Activated naive CD4-positive, alpha-beta T cell treated with anti-CD3 and anti-CD28 coated beads, Interleukin-2, amount 50 U/mL, for 16 hours (primary cell): ENCODE data around the gene PARD6A.

Experiments
- DNase-seq: peaks from one replicate; pipeline ENCODE4 v3.0.0-alpha.2; 2020

PARD6A gene, protein sequence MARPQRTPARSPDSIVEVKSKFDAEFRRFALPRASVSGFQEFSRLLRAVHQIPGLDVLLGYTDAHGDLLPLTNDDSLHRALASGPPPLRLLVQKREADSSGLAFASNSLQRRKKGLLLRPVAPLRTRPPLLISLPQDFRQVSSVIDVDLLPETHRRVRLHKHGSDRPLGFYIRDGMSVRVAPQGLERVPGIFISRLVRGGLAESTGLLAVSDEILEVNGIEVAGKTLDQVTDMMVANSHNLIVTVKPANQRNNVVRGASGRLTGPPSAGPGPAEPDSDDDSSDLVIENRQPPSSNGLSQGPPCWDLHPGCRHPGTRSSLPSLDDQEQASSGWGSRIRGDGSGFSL

DNA sequence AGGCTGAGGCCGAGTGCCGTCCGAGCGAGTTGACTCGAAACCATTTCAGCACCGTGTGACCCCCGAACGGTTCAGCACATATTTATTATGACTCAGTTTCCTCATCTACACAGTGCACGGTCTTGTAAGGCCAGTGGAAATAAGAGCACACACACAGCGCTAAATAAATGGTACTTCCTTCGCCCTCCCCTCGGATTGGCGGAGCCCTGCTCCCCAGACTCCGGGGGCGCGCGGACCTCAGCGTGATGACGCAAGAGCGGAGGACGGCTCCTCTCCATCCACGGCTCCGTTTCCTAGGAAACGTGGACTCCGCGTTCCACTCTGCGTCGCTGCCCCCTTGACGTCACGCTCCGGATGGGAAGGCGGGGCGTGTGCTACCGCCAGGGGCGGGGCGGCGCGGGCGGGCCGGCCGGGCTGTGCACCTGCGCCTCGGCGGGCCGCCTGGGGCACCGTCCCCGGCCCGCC, at the start of gene PARD6A:
PARD6A (plus strand) TSS at position 397 of the 465 bp plus-strand sequence. CDS start 79 bp downstream, outside the sequence.
- DNase-seq, result peak; percentile 95

DNA sequence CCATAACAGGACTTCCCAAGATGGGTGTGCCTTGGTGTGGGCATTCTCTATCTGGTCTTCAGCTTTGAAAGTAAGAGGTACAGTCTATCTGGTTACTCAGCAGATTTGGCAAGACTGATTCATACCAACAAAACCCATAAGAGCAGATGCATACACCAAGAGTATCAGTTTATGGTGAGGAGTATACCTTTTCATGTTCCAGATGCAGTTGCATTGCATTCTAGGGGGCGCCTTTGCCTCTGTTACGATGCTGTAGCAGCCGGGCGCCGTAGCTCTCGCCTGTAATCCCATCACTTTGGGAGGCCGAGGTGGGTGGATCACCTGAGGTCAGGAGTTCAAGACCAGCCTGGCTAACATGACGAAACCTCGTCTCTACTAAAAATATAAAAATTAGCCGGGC, 47.0 kb upstream of the PARD6A start:
- DNase-seq, result peak; percentile 17

DNA sequence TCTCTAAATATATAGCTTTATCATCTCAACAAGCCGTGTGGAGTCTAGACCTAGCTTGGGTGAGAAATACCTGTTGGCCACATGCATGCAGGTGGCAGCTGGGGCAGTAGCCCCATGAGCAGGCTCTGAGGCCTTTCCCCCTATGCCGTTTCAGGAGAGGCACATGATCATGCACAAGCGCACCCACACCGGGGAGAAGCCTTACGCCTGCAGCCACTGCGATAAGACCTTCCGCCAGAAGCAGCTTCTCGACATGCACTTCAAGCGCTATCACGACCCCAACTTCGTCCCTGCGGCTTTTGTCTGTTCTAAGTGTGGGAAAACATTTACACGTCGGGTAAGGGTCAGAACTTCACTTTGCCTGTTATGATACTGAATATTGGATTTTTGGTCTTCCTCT, 32.5 kb upstream of the PARD6A start:
- DNase-seq, result no peak

DNA sequence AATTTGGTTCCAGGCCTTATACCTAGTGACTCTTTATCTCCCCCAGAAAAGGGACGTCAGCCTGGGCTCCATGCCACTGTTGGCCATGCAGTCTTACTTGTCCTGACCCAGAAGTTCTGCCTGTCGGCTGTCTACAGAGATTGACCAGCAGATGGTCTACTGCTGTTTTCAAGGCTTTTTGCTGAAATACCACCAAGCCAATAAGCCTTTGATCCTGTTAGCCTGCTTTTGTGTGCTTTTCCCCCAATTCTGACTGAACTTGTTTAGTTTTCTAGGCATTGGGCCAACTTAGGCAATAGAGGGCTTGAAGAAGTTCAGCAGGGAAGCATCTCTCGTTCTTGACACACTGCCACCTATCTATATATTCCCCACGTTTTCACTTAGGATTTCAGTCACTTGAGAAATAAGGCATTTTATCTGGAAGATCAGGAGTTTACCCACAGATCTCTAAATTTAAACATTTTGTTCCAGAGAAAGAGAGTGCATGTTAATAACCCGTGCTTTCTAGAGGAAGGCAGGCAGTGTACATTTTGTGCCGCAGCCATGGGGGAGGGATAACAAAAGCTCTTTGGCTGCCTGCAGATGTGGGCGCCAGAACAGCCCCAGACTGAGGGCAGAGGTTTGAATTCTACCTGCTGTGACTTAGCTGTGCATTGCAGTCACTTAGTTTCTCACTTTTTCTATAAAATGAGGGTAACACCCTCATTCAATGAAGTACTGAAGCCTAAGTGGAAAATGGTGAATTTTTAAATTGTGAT, 28.2 kb upstream of the PARD6A start:
- DNase-seq, result no peak

DNA sequence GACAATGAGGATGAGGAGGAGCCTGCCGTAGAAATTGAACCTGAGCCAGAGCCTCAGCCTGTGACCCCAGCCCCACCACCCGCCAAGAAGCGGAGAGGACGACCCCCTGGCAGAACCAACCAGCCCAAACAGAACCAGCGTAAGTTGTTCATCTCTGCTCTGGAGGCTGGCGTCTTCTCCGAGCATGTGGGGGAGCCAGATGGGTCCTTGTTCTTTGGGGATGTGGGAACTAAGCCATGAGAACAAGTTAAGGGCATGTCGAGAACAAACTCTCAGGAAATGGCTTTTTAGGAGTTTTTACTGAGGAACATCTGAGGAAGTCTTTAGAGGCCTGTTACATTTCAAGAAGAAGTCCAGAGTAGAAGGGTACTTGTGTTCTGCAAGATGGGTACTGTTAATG, 24.0 kb upstream of the PARD6A start:
- DNase-seq, result no peak

DNA sequence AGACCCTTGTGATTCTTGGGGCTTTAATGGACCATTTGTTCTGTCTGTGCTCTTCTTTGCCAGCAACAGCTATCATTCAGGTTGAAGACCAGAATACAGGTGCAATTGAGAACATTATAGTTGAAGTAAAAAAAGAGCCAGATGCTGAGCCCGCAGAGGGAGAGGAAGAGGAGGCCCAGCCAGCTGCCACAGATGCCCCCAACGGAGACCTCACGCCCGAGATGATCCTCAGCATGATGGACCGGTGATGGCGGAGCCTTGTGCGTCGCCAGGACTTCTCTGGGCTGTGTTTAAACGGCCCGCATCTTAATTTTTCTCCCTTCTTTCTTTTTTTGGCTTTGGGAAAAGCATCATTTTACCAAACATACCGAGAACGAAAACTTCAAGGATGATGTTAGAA, 23.1 kb upstream of the PARD6A start:
- DNase-seq, result no peak

DNA sequence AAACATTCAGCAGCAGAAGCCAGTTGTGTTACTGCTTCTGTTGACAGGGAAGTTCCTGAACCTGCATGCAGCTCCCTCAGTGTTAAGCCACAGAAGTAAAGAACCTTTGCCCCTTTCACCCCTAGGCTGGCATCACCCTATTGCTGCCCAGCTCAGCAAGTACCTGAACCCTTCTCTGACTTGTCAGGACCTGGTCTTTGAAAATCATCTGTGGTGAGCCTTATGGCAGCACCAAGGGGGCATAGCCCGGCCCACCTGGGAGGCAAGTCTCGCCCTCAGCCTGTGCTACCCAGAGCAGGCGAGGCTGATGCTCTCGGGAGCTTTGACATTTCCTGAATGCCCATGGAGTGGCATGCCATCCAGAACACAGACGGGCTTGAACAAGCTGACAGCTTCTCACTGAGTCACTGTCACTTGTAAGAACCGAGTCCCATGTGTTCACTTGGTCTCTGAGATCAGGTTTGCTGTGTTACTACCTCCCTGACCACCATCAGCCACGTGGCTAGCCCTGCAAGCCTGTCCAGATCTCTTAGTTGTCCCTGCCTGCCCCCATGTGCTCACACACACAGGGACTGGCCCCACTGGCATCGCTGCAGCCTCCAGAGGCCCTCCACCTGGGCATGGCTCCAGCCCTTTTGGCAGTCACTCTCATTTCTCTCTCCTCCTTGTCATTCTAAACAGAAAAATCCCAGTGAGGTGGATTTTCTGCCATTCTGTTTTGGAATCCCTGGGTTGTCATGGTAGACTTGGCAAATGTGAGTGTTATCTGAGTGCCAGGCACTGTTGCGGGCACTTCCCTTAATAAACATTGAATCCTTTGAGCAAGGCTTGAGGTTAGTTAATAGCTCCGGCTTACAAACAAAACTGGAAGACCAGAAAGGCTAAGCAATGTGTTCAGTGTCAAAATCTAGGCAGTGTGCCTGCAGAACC, 18.7 kb upstream of the PARD6A start:
- DNase-seq, result no peak

DNA sequence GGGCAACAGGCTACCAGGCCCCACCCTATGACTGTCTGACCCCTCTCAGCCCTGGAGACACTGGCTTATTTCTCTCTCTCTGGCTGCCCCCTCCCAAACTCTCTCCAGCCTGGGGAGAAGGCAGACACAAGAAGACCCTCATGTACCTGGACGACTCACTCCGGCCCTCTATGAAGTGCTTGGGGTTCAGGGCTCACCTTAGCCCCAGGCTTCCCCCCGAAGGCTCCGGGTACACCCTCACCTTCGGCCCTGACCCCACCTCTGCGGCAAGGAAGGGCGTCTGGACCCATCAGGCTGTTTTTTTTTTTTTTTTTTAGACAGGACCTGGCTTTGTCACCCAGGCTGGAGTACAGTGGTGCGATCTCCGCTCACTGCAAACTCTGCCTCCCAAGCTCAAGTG, 16.7 kb upstream of the PARD6A start:
- no peak for DNase-seq

DNA sequence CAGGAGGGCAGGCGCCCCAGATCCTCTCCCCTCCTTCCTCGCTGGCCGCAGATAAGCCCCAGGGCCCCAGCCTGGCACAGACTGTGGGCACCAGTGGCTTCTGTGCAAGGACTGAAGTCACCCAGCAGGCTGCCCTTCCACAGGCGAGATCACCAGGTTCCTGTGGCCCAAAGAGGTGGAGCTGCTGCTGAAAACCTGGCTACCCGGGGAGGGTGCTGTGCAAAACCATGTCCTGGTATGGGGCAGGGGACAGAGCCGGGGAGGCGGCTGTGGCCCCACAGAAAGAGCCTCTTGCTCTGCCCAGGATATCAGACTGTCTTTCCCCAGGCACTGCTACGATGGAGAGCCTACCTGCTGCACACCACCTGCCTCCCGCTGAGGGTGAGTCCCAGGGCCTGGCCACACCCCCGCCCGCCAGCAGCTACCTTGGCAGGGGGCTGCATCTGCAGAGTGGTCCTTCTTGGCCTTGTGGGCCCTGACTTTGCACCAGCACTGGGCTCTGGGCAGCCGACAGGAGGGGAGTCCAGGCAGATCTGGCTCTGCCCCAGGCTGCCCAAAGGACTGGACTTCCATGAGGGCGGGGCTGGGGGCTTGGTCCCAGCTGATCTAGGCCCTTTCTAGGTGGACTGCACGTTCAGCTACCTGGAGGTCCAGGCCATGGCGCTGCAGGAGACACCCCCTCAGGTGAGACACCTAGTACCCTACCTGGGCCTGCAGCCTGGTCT, 15.2 kb upstream of the PARD6A start:
- DNase-seq, result no peak

DNA sequence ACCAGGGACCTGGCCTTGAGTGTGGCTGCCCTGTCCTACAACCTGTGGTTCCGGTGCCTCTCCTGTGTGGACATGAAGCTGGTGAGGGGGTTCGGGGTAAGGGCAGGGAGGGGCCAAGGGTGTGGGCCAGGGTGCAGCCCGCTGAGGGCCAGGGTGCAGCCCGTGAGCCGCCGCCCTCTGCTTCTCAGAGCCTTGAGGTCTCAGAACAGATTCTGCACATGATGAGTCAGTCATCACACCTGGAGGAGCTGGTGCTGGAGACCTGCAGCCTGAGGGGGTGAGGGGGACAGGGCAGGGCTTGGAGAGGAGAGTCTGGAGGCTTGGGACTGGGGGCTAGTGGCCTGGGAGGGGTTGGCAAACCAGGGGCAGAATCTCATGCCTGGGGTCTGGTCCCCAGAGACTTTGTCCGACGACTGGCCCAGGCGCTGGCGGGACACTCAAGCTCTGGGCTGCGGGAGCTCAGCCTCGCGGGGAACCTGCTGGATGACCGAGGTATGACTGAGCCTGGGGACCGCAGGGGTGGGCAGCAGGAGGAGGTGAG, 13.6 kb upstream of the PARD6A start:
- no peak for DNase-seq

DNA sequence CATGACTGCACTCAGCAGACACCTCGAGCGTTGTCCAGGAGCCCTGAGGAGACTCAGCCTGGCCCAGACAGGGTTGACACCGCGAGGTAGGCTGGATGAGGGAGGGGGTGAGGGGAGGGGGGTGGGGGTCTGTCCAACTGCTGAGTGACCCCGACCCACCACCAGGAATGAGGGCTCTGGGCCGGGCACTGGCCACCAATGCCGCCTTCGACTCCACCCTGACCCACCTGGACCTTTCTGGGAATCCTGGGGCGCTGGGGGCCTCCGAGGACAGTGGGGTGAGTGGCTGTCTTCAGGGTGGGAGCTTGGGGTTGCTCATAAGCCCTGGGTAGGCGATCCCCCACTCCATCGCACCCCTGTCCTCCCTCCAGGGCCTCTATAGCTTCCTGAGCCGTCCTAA, 13.1 kb upstream of the PARD6A start:
- no peak for DNase-seq

DNA sequence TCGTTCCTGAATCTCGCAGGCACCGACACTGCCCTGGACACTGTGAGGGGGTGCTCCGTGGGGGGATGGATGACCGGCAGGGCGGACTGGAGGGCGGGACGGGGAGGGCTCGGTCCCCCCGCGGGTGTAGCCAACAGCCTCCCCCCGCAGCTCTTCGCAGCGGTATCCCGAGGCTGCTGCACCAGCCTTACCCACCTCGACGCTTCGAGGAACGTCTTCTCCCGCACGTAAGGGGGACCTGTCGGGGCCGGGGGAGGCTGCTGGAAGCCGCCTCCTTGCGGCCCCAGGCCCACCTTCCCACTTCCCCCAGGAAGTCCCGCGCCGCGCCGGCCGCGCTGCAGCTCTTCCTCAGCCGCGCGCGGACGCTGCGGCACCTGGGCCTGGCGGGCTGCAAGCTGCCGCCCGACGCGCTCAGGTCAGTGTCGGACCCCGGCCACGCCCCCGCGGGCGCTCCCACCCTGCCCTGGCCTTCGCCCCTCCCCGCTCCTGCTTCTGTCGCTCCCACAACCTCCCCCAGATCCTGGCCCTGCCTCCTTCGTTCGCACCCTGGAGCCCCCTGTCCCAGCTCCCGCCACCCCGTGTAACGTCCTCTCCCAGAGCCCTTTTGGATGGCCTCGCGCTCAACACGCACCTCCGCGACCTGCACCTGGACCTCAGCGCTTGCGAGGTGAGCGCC, 12.5 kb upstream of the PARD6A start:
- DNase-seq, result no peak

DNA sequence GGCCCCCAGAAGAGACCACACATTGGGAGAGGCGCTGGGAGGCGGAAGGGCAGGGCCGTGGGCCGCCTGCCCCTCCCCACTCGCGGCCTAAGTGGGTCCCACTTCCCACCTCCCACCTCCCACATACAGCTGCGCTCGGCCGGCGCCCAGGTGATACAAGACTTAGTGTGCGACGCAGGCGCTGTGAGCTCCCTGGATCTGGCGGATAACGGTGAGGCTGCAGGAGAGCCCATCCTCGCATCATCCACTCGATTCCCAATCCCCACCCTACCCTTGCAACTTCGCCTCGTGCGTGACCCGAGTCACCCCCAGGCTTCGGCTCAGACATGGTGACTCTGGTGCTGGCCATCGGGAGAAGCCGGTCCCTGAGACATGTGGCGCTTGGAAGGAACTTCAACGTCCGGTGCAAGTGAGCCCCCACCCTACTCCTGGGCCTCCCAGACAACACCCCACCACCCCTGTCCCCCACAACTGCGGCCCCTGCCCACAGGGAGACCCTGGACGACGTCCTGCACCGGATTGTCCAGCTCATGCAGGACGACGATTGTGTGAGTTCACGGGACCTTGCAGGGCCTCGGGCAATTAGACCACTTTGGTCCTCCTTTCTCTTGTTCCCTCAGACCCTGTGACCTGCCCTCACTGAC, 11.9 kb upstream of the PARD6A start:
- DNase-seq, result no peak

DNA sequence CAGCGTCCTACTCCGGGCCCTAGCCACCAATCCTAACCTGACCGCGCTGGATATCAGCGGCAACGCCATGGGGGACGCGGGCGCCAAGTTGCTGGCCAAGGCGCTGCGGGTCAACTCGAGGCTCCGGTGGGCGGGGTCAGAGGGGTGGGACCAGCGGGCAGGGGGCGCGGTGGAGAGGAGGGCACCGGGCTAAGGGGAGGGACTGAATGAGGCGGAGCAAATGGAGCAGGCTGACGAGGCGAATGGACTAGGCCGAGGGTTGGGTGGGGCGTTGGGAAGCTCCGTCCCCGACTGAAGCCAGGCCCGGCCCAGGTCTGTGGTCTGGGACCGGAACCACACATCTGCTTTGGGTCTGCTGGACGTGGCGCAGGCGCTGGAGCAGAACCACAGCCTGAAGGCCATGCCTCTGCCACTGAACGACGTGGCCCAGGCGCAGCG, 11.2 kb upstream of the PARD6A start:
- DNase-seq, result no peak

DNA sequence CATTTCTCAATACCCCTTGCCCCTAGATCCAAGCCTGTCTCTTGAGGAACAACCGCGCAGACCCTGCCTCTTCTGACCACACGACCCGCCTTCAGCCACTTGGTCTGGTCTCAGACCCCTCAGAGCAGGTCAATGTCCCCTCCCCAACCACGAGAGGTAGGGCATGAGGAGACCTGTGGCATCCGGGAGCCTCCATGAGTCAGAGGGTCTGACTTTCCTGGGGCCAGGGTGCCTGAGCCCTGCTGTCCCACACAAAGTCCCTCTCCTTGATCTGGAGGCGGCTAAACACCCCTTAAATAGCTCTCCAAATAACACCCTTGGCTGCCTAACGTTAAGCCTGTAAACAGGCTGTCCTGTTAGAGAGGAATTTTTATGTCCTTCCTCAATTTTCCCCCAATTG, 10.7 kb upstream of the PARD6A start:
- no peak for DNase-seq

DNA sequence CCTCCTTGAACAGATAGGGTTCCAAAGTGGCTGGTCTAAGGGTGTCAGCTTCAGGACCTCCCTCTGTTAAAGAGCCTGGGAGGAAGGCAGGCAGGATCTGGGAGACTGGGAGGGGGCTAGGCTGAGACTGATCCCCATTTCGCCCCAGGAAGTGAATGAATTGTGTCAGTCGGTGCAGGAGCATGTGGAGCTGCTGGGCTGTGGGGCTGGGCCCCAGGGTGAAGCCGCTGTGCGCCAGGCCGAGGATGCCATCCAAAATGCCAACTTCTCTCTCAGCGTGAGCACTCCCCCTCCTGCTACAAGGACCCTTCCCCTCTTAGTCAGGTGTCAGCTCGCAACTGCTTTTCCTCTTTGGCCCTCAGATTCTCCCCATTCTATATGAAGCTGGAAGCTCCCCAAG, 9.7 kb upstream of the PARD6A start:
- DNase-seq, result no peak

DNA sequence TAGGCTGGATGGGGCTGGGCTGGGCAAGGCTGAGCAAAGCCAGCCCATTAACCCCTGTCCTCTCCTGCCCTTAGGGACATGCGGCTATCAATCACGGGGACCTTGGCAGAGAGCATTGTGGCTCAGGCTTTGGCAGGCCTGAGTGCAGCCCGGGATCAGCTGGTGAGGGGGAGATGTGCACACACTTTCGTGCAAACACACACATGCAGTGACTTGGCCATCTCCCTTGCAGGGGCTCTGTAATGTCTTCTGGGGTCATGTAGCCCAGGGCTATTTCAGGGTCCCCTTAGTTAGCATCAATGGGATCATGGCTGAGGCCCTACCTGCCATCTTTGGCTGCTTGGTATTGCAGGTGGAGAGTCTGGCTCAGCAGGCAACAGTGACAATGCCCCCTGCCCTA, 8.9 kb upstream of the PARD6A start:
- no peak for DNase-seq

DNA sequence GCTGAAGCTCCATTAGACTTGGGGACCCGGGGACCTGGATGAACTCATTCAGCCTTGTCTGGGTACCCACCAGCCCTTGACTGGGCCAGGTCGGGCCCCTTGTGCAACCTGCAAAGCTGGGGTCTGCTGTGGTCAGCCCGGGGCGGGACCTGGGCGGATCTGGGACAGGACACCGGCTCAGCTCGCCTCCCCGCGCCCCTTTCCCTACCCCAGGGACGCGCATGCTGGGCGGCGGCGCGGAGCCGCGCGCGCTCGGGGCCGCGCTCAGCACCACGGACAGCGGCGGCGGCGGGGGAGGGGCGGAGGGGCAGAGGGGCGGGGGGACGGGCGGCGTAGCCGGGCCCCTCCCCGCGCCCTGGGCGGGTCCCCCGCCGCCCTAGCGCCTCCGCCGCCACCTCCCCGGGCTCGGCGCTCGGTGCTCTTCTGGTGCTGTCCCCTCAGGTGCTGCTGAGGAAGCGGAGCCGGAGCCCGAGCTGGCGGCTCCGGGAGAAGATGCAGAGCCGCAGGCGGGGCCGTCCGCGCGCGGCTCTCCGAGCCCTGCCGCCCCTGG, 8.1 kb upstream of the PARD6A start:
- DNase-seq, result no peak

DNA sequence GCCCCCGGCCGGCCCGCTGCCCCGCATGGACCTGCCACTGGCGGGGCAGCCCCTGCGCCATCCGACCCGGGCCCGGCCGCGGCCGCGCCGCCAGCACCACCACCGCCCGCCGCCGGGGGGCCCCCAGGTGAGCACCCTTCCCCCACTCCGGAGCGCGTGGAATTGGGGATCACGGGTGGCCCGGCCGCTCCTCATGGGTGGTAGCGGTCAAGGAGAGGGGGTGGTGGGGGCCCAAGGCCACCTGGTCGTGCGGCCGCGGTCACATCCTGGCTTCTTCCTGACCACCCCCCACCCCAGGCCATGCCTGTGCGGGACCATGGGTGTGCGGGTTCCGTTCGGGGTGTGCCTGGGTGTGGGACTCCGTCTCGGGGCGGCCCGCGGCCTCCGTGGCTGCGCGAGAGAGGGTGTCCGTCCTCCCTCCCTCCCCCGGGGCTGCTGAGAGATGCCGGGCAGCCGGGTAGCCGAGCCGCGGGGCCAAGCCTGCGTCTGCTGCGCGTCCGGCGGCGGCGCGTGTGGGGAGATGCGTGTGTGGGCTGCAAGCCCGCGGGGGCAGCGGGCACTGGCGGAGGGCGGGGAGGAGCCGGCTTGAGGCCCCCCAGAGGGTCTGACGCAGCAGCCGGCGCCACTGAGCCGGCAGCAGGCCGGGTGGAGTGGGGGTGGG, 7.5 kb upstream of the PARD6A start:
- no peak for DNase-seq

DNA sequence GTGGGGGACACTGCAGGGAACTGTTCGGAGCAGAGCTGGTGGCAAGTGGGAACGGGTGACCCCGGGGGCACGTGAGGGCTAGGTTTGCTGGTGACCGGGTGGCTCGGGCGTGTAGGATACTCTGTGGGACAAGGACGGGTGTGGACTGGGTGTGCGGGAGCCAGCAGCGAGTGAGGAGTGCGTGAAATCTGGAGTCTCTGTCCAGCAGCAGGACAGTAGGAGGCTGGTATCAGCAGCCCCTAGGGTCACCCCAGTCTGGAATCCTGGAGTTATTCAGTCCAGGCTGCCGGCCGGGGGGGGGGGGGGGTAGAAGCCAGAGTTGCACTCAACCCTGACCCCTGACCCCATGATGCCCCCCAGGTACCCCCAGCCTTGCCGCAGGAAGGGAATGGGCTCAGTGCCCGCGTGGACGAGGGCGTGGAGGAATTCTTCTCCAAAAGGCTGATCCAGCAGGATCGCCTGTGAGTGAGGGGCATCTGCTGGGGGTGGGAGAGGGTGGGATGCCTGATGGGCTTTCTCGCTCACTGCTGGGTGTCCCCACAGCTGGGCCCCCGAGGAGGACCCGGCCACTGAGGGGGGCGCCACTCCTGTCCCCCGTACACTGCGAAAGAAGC, 6.9 kb upstream of the PARD6A start:
- DNase-seq, result no peak
